Lower leg skin (tissue), 3 donors: ENCODE results near the gene PDZD2.

ENCODE experiments used
- POLR2A ChIP-seq, 2 donors: fragments of 450-650 bp; IDR thresholded peaks; one replicate each; pipeline ENCODE4 v1.6.1; 2016 to 2017; ENCODE audit warnings: antibody characterized with exemption in 2 of 2, mild to moderate bottlenecking in 1 of 2, moderate library complexity in 1 of 2
- TF ChIP-seq, protein P1 (sequence below), 3 donors: fragments of 450-650 bp; IDR thresholded peaks; one replicate each; pipeline ENCODE4 v1.5.1; 2016; ENCODE audit warnings: antibody characterized with exemption in 3 of 3, mild to moderate bottlenecking in 3 of 3, moderate library complexity in 2 of 3

DNA sequence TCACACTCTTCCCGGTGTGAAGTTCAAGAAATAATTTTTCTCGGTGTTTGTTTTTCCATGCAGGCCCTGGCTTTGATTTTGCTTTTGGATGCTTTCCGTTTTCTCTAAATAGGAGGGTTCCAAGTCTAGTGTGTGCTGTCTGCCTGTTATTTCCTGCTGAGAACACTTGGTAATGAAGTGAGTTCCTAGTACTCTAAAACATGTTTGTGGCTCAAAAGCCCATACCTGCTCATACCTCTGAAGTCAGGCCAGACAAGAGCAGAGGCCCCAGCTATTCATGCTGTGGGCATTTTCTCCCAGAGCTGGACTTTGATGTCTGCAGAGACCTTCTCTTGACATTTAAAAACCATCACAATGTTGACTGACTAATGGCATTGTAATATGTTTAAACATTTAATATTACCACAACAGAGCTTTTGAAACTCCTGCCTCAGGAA is 324.0 kb downstream of the PDZD2 start:
- TF ChIP-seq, protein P1, sequence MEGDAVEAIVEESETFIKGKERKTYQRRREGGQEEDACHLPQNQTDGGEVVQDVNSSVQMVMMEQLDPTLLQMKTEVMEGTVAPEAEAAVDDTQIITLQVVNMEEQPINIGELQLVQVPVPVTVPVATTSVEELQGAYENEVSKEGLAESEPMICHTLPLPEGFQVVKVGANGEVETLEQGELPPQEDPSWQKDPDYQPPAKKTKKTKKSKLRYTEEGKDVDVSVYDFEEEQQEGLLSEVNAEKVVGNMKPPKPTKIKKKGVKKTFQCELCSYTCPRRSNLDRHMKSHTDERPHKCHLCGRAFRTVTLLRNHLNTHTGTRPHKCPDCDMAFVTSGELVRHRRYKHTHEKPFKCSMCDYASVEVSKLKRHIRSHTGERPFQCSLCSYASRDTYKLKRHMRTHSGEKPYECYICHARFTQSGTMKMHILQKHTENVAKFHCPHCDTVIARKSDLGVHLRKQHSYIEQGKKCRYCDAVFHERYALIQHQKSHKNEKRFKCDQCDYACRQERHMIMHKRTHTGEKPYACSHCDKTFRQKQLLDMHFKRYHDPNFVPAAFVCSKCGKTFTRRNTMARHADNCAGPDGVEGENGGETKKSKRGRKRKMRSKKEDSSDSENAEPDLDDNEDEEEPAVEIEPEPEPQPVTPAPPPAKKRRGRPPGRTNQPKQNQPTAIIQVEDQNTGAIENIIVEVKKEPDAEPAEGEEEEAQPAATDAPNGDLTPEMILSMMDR (IDR thresholded peaks at IDR 0.05): no peak
- TF ChIP-seq POLR2A (IDR thresholded peaks at IDR 0.05): no peak
